OCI-M1 (cell line): ENCODE measurements around the gene ACYP2.

Source experiments
- DNase-seq: peaks from one replicate; lab custom pipeline; 2025; lab: John Stamatoyannopoulos, UW

Gene ACYP2

GRCh38 chr2:54325148-54325547 lies 209.7 kb downstream of the ACYP2 start:
- no peak for DNase-seq

DNA sequence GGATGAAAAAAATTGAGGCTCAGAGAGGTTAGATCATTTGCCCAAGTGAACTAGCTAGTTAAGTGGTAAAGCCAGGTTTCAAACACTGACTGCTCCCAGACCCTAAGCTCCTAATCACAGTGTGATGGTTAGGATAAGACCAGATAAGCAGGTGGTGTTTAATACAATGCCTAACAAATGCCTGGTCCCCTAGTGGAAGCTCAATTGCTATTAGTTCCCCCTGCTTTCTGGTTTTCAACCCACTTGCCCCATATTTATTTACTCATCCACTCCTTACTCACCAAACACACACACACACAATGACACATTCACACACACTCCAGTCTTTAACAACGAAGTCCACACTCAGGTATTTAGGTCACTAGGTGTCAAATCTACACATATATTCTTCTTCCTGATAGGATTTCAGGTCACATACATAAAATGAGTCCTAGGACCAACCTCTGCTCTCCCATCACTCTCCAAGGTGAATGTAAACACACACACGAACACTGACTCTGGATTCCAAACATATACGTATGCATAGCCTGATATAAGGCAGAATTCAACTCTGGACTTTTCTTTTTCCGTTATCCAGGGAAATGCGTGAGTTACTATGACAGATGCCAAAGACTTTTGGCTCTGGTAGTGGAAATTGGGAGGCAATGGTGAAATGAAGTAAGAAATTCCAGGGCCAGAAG lies 214.2 kb downstream of the ACYP2 start:
- no peak for DNase-seq

DNA sequence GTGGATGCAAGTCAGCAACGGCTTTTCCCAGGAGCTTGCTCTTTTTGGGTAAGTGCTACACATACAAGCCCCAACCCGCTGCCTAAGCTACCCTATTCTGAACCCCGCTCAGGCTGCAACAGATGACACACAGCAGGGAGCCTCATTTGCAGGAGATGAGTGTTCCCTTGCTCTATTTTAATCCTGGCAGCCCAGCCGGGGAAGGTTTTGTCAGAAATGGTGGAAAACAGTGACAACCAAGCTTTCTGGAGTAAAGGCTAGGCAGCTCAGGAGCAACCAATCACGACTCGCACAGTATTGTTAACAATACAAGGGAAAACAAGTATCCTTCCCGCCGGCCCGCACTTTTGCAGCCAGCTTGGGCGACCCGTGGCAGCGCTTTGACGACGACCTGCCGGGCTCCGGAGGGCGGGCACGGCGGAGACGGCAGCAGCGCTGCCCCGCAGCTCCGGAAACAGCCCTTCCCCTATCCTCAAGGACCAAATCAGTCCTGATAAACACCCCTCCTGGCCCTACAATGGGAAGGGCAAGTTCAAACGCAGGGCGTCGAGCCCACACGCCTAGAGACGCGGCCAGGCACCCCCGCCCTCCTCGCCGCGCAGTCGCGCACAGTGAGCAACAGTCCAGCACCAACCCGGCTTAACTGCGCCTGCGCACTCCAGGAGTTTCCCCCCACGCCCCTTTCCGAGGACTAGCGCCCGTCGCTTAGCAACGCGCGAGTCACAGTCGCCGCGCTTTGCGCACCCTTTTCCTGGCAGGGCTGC lies 214.9 kb downstream of the ACYP2 start:
- DNase-seq, result peak; percentile 95

GRCh38 chr2:54330926-54331835 lies 215.8 kb downstream of the ACYP2 start:
- DNase-seq, result no peak

- no peak for DNase-seq
Observed at GRCh38 chr2:54332386-54332785, 217.0 kb downstream of the ACYP2 start.

GRCh38 chr2:54336136-54336976 lies 220.9 kb downstream of the ACYP2 start:
- no peak for DNase-seq

DNA sequence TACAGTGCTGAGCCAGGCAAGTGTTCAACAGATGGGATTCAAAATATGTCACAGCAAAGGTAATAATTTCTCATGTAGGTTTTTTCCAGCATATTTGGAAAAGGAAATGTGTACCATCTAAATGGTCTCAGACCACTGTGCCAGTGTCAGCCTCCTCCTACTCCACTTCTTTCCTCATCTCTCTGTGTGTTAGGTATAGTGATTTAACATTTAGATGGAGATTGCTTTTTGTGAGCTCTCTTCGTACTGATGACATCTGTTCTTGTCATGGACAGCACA lies 221.5 kb downstream of the ACYP2 start:
- DNase-seq, result no peak

- peak; percentile 25 for DNase-seq
Observed at GRCh38 chr2:54341656-54342055, 226.2 kb downstream of the ACYP2 start.

DNA sequence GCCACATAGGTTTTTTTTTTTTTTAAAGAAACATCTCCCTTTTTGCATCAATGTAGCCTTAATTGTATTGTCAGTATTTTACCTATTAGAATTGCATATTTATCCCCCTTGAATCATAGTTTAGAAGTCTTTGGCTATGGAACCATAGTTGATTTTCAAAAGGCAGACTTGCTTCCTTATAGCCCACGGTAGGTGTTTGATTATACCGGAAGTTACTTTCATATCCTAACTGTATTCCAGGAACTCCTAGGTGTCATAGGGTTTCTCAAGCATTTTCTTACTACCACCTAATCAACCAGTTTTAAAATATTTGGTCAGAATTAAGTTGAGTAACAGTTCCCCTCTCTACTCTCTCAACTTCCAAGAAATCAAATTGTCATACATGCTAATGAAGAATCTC lies 227.2 kb downstream of the ACYP2 start:
- DNase-seq, result no peak

GRCh38 chr2:54347622-54348021 lies 232.2 kb downstream of the ACYP2 start:
- no peak for DNase-seq

GRCh38 chr2:54348646-54349045 lies 233.2 kb downstream of the ACYP2 start:
- no peak for DNase-seq

GRCh38 chr2:54350426-54350825 lies 235.0 kb downstream of the ACYP2 start:
- DNase-seq, result no peak

DNA sequence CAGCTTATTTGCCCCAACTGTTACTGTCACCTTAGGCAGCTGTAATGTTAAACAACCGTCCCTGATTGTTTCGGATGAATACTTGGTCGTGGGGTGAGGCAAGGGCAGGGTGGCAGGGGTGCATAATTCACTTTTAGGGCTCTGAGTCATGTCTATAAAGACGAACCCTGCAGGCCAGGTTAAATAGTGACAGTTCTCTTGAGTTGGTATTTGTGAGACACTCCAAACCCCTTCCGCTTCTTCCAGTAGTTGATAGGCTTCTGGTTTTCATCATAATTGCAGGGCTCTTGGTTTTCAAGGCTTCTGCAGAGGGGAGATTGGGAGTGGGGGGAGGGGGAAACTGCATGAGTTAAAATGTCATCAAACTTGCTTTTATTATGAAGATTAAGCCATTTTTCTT lies 237.8 kb downstream of the ACYP2 start:
- DNase-seq, result no peak
